Adrenal gland (tissue), 5 donors: Measurements from ENCODE around the gene IL31RA.

Experiments used
- POLR2A ChIP-seq, 2 donors: fragments of 450-650 bp; IDR thresholded peaks; one replicate each; pipeline ENCODE4 v1.6.1; 2017; ENCODE audit warnings: antibody characterized with exemption in 2 of 2, mild to moderate bottlenecking in 2 of 2, moderate library complexity in 1 of 2
- TF ChIP-seq, protein P1 (sequence below), 6 experiments: fragments of 450-650 bp in 4 of 6; fragments of 200-600 bp in 2 of 6; sonication (generic) in 1 of 6; IDR thresholded peaks; 1 replicate in 5 of 6; 2 replicates in 1 of 6; pipeline versions ENCODE4 v1.5.1 to v1.8.0; 2016 to 2021; ENCODE audit warnings: antibody characterized with exemption in 6 of 6, mild to moderate bottlenecking in 2 of 6, moderate library complexity in 1 of 6
- donor health status: DM: no; HTN: no; CAD: no.

DNA sequence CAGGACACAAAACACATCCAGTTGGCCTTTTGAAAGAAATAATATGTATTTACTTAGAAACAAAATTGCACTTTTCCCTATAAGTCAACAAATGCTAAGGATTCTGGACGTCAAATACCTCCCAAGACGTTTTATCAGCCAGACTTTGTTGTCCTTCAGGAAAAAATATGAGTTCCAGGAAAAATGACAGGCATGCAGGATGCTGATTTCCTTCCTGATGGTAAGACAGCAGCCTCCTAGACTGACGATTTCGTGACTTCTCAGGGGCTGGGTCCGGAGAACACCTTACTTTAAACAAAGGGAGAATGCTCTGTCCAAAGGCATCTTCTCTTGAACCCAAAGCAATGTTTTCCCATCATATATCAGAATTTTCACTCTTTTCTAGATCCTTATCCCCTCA is 74.6 kb downstream of the IL31RA start:
- TF ChIP-seq, protein P1, sequence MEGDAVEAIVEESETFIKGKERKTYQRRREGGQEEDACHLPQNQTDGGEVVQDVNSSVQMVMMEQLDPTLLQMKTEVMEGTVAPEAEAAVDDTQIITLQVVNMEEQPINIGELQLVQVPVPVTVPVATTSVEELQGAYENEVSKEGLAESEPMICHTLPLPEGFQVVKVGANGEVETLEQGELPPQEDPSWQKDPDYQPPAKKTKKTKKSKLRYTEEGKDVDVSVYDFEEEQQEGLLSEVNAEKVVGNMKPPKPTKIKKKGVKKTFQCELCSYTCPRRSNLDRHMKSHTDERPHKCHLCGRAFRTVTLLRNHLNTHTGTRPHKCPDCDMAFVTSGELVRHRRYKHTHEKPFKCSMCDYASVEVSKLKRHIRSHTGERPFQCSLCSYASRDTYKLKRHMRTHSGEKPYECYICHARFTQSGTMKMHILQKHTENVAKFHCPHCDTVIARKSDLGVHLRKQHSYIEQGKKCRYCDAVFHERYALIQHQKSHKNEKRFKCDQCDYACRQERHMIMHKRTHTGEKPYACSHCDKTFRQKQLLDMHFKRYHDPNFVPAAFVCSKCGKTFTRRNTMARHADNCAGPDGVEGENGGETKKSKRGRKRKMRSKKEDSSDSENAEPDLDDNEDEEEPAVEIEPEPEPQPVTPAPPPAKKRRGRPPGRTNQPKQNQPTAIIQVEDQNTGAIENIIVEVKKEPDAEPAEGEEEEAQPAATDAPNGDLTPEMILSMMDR (IDR thresholded peaks at IDR 0.05) = no peak
- no peak for TF ChIP-seq POLR2A (IDR thresholded peaks at IDR 0.05)
